SK-N-DZ (cell line): ENCODE data around the gene FGGY.
"Not testable (repeated sequence)": the region's sequence is repeated elsewhere in the genome, so short reads cannot be mapped to it uniquely, and the experiment has no call there.

ENCODE experiments used
- DNase-seq: peaks from one replicate; pipeline ENCODE4 v3.0.0-alpha.2; 2015; ENCODE audit warnings: low spot score

Gene FGGY

DNA sequence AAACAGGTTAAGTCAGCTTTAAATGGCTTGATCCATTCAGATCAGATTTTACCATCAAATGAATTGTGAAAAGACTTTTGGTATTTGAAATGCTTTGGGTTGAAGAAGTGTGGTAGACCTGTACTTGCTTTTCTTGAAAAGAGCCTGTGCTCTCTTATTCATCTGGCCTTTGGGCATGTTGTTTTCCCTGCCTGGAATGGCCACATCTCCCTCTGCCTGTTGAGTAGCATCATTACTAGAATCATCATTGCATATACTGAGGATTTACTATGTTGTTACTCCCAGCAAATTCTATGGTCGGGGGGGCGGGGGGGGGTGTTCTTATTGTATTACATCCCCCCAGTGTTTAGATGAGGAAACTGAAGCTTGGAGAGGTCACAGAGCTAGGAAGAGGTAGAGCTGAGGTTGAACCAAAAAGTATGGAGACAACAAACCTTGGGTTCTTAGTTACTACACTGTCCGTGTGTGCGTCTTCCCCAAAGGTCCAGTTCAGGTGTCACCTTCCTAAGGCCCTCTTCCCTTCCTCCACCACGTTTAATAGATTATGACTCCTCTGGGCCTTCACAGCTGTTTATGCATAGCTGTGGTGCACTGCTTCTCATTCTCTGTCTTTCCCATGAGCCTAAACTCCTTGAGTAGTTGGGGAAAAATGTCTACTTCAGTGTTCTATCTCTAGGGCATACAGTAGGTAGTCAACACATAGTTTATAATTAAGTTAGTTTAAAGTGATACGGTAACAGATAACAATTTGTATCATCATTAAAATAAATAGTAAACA lies 271.5 kb downstream of the FGGY start:
- DNase-seq: no peak

DNA sequence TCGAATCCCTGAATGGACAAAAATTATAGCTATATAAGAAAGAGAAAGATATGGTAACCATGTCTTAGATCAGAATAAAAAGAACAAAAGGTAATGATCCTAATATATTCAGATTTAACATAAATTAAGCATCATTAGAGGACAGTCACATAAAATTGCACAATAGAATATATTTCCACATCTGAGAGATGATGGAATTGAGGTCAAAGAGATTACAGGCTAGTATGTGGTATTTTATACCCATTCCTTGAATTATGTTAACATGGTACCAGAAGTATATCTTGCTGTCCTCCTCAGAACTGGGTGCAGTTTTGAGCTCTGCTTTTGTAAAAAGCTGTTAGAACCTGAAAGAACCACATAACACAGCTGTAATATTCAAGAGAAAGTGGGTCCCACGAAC lies 272.3 kb downstream of the FGGY start:
- no peak for DNase-seq

DNA sequence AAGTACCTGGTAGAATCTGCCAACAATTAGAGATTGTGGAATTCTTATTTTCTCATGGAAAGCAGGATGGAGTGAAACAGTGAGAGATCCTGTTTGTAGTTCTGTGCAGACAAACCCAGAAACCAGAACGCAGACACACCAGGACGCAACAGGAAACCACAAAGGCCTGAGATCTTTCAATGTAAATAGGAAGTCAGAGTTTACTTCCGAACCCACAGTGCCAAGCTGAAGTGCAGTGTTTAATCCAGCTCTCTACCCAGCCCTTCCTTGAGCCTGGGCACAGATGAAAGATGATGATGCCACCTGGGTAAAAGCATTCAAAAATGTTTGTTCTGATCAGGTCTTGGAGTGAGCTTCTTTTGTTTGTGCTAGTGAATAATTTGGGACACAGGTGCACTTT lies 273.6 kb downstream of the FGGY start:
- DNase-seq: no peak

DNA sequence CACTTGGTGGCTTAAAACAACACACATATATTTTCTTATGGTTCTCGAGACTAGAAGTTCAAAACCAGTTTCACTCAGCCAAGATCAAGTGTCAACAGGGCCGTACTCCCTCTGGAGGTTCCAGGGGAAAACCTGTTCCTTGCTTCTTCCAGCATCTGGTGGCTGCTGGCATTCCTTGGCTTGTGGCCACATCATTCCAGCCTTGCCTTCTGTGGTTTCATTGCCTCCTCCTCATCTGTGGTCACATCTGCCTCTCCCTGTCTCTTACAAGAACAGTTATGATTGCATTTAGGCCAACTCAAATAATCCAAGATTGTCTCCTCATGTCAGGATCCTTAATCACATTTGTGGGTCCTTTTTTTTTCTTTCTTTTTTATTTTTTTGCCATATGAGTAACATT lies 277.2 kb downstream of the FGGY start:
- DNase-seq: no peak

DNA sequence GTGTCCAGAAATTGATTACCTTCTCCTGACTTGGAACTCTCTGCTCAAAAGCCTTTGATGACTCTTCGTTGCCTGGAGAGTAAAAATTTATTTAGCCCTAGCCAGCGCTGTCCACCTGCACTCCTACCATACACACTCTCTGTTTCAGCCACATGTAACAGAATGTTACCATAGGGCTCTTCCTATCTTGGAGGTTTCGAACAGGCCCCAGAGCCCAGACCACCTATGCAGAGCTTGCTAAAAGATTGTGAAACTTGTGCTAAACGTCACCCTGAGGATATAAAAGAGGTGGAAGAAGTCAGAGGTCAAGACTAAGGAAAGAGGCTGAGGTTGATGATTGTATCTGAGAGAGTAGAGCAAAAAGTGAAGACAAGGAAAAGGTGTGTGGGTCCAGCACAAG lies 280.9 kb downstream of the FGGY start:
- DNase-seq: no peak

DNA sequence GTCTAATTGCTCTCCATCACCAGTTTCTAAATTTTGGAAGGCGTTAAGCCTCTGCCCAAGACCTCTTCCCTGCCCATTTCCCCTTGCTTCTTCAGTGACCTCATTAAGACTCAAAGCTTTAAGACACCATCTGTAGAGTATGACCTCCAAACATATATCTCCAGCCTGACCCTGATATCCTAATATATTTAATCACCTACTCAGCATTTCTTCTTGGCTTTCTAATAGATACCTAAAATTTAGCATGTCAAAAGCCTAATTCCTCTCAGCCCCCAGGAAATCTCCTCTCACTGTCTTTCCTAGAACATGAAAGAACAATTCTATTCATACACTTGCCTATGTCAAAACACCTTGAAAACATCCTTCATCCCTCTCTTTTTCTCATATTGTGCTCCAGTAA lies 282.3 kb downstream of the FGGY start:
- no peak for DNase-seq

DNA sequence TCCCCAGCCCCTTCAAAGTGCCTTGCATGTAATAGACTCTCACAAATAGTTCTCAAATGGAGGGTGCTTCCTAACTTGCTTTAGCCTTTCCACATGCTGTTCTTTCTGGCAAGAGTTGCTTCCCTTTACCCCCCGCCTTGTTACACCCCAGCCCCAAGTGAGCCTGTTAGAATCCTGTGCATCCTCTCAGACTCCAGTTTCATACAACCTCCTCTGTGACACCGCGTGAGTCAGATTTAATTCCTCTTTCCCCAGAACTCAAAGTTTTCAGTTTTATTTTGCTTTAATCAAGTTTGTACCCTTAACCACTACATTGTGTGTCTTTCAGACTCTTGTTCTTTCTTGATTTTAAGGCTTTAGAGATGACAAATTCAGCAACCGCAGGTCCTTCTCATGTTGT lies 283.4 kb downstream of the FGGY start:
- DNase-seq: no peak

DNA sequence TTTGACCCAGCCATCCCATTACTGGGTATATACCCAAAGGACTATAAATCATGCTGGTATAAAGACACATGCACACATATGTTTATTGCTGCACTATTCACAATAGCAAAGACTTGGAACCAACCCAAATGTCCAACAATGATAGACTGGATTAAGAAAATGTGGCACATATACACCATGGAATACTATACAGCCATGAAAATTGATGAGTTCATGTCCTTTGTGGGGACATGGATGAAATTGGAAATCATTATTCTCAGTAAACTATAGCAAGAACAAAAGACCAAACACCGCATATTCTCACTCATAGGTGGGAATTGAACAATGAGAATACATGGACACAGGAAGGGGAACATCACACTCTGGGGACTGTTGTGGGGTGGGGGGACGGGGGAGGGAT lies 295.5 kb downstream of the FGGY start:
- DNase-seq: not testable (repeated sequence)

DNA sequence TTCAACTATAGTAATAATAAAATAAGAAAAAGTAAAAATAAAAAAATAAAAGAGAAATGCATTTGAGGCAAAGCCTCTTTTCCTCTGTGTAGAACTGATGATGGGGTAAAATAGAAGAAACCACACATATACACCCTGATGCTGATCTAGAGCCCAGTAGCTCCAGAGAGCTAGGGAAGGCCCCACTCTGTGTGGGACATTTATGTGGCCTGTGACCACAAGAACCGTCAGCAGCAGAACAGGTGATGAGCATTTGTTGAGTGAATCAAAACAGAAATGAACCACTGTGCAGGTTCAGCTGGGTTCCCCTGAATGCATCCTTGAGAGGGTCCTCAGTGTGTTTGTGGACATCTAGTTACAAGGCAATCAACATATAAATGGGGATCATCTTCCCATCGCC lies 296.0 kb downstream of the FGGY start:
- no peak for DNase-seq

DNA sequence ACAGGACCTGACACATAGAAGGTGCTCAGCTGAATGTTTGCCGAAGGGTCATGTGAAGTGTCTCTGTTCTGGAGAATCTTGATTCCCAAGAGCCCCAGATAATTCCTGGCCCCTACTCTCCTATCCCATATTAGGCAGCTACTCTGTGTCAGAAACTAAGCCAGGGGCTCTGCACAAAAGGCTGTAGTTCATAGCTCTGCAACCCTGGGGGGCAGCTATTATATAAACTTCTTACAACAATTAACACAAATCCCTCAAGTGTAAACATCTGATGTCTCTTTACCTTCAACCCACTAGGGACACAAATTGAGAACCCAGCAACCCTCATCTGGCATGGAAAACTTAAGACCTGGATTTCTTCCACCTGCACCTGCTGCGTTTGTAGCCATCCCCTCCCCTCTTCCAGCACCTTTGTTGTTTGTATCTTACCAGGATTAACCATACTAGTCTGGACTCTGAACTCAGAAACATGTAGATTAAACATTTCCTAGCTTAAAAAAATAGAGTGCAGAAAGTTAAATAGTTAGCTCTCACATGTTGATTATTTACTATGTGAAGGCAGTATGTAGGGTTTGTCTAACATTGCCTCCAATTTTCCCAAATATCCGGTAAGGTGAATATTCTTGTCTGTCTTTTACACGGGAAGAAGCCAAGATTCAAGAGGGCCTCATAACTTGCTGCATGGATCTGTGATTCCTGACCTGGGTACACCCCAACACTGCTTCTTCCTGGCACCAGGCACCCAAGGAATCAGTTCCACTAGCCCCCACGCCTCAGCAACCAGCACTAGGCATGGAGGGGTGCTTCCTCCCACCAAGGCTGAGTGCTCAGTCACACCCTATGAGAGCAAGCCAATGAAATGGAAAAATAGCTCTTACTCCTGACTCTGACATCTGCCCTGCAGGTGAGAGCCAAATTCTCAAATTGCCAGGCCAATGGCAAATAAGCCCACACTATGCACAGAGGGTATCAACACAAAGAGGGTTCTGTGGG lies 297.2 kb downstream of the FGGY start:
- DNase-seq: no peak

DNA sequence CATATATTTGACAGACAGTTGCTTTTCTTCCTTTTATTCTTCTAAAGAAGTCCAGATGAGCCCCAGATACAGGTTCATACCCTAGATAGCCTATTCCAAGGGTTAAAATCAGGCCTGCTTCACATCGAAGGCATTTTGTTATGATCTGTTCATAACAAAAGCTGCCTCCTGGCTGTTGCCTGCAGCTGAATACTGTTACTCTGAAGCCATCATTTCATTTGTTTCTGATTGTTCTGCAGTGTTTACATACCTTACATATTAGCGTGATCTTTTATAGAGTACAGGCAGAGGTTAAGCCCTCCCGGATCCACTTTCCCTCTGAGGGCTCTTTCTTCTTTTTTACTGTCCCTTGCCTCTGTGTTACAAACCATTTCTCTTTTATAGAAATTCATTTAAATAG lies 298.9 kb downstream of the FGGY start:
- DNase-seq: no peak

DNA sequence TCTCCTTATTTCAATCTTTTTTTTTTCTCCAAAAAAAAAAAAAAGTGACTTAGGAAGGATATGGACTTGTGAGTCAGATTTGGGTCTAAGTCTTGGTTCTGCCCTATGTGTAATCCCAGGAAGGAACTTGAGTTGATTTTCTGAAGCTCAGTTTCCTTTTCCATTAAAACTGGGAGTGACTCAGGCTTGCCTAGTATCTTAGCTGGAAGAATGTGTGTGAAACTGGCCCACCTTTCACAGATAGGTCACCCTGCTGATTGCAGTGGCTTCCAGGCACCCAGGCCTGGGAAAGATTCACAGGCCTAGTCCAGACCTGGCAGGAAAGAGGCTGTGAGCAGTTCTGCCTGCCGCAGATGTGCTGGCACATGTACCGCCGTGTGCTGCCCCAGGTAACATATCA lies 299.5 kb downstream of the FGGY start:
- no peak for DNase-seq

DNA sequence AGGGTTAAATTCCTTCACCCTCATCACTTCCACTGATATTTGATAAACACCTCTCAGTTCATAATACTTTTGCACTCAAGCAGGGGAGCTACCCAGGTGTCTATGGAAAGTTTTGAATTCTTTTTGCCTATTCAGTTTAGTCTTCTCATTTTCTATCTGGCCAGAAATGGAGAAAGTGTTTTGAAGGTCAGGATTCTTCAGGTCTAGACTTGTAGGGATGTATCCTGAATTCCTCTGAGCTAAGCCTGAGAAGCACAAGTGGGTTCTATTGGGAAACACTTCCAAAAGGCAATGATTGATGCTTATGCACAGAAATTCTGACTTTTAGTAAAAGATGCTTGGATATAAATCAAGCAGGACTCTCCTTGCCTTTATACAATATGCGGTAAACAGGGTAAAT lies 300.1 kb downstream of the FGGY start:
- DNase-seq: no peak

DNA sequence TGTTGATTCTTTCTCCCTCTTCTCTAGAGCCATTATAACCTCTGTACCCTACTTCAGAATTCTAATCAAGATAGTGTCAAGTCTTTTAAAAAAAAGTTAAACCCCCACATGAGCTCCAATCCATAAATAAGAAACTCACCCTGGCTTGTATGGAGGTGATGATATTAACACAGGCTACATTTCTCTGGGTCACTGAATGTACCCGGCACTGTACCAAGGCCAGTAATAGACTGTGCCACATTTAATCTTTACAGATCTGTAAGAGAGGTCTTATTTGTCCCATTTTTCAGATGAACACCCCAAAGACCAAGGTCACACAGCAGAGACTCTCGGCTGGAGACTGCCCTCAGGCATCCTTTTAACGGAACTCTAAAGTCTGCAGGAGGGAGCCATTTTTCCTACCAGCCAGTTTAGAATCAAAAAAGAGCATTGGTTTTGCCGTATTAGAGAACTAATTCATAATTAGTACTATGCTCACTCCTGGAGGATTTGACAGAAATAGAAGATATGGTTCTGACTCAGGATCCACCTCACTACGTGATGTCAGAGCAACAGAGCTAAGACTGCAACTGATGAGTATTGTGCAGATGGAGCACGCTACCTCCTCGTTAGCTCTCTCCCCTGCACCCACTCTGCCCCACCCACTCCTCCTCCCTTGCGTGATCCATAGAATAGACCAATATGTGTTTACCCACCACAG lies 300.7 kb downstream of the FGGY start:
- no peak for DNase-seq

DNA sequence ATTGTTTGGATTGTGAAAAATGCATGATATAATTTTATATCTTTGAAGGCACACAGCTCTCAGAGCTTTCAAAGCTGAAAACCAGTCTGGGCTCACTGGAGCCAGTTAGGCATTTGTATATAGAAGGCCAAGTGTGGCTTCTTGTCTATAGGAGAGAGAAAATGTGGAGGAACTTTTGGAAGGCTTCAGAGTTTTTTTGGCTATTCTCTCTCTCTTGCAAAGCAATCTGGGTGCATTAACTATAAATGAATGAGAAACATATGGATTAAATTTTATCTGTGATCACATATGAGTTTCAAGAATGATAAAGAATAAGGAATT lies 301.2 kb downstream of the FGGY start:
- DNase-seq: no peak

DNA sequence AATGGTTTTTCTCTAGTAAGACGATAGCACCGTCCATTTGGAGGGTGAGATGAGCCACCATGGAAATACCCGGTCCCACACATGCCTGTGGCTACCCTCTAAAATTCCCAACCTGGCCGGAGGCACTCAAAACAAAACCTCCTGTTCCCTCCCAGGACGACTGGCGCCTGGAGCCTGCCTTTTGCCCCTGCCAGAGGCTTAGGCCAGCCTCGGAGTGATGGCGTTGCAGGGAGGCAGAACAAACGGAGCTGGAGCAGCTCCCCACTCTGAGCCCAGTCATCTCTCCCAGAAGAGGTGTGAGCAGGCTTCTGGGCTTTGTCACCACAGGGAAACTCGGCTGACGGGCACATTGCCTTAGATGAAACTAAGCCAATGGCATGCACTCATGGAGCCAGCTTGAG lies 304.1 kb downstream of the FGGY start:
- no peak for DNase-seq

DNA sequence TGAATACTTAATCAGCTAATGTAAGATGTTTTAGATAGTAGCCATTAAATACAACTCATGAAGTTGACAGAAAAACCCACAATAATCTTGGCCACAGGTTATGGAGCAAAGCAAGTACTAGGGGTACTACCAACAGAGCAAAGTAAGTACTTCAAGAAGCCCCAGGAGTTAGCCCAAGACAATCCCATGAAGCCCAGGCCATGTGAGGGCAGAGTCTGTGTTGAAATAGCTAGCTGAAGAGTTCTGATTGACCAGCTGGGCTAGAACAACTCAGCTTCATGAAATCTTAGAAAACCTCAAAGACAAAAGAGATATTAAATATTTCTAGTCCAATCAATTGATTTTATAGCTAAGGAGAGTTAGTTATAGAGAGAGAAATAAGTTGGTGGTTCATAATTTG lies 304.9 kb downstream of the FGGY start:
- DNase-seq: no peak

DNA sequence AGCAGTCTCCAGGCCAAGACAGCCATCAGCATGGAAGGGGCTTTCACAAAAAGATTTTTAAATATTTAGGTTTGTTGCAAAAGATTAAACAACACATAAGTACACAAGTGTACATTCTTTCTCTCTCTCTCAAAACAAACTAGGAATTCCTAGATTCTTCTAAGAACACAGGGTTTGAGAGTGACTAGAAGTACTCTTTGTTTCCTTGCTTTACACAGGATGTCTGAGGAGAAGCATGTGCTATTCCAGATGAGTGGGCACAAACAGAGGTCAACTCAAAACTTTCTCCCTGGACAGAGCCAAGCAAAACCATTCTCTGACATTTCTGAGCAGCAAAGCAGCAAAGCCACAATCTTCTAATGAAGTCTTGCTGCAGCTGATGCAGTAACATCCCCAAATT lies 307.3 kb downstream of the FGGY start:
- no peak for DNase-seq

DNA sequence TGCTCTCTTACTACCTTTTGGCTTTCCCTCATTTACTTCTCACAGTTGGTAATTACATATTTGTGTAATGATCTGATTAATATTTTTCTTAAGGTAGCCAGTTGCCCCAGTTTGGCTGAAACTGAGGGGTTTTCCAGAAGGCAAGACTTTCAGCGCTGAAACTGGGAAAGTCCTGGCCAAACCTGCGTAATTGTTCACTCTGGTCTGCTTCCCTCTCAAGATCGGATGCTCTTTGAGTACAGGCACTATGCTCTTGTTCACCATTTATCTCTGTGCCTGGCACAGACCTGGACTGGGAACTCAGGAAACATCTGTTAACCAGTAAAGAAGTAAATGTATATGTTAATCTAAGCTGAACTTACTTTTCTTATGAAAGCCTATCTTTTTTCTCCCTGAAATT lies 308.3 kb downstream of the FGGY start:
- no peak for DNase-seq

DNA sequence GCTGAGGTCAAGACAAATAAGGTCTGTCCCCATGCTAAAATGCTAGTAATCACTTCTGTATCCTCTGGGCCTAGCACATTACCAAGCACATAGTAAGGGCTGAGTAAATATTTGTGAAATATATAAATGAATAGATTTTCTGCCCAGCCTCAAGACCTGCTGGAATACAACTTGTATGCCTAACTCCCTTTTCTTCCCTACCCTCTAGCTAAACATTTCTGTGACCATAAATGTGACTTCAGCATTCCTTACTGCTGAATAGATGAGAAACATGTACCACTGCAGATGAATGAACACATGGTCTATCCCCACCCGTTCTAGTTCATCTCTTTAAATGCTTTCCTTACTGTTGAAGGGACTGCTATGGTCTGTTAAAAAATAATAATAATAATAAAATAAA lies 308.9 kb downstream of the FGGY start:
- DNase-seq: no peak

DNA sequence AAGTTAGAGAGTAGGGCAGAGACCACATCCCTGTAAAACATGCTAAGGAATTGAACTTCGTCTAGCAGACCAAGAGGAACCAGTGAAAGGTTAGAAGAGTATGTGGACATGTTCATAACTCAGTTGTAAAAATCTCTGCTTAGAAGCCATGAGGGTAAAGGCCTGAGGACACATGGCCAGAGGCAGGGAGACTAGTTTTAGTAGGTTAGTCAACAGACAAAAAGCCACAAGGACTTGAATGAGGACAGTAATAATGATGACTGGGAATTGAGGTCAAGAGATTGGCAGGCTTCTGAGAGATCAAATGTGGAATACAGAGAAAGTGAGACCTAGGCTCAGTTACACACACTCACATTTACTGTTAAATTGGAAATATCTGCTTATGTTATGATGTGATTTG lies 312.4 kb downstream of the FGGY start:
- no peak for DNase-seq

DNA sequence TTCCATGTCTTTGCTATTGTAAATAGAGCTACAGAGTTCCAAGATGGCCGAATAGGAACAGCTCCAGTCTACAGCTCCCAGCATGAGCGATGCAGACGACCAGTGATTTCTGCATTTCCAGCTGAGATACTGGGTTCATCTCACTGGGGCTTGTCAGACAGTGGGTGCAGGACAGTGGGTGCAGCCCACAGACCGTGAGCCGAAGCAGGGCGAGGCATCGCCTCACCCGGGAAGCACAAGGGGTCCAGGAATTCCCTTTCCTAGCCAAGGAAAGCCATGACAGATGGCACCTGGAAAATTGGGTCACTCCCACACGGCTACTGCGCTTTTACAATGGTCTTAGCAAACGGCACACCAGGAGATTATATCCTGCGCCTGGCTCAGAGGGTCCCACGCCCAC lies 313.6 kb downstream of the FGGY start:
- not testable (repeated sequence) for DNase-seq
